DND-41 (cell line): ENCODE results near the gene DEFB129.
A peak's percentile ranks its signal among the peaks of the same experiment; 100 is the strongest.

Experiments
- ATAC-seq: fragments of 200-7000 bp; cut with Tn5 transposase; 3 replicates; pipeline ENCODE4 v1.9.1; 2021; ENCODE audit warnings: low read depth; ENCODE audit not compliant: insufficient read depth
- DNase-seq: peaks from one replicate; pipeline ENCODE4 v3.0.0-alpha.2; 2020
- H2AFZ ChIP-seq: 2 replicates; pipeline ENCODE4 v1.6.0; 2012; ENCODE audit warnings: low read depth, low read length
- H3K27ac ChIP-seq: 2 replicates; pipeline ENCODE4 v1.5.1; 2012; ENCODE audit warnings: low read length, inconsistent platforms
- H3K27me3 ChIP-seq: fragments of 200-600 bp; sonication (generic); 2 replicates; pipeline ENCODE4 v1.6.0; 2012; ENCODE audit warnings: low read length, mild to moderate bottlenecking, inconsistent platforms; ENCODE audit not compliant: insufficient read depth, poor library complexity
- H3K36me3 ChIP-seq: 2 replicates; pipeline ENCODE4 v1.5.1; 2012; ENCODE audit warnings: low read length, inconsistent platforms; ENCODE audit not compliant: insufficient read depth
- H3K4me1 ChIP-seq: 2 replicates; pipeline ENCODE4 v1.5.1; 2012; ENCODE audit warnings: mild to moderate bottlenecking, low read length; ENCODE audit not compliant: insufficient read depth
- H3K4me2 ChIP-seq: 2 replicates; pipeline ENCODE4 v1.6.0; 2012; ENCODE audit warnings: mild to moderate bottlenecking, moderate library complexity, low read length, inconsistent platforms; ENCODE audit not compliant: insufficient read depth
- H3K4me3 ChIP-seq, 2 experiments: fragments of 200-600 bp in 1 of 2; shearing (Covaris generic) in 1 of 2; 2 replicates each; pipeline ENCODE4 v1.5.1; 2012 to 2016; ENCODE audit warnings: inconsistent platforms in 2 of 2, low read length in 2 of 2, mild to moderate bottlenecking in 2 of 2, low read depth in 1 of 2, moderate library complexity in 1 of 2
- H3K79me2 ChIP-seq: 2 replicates; pipeline ENCODE4 v1.6.0; 2012; ENCODE audit warnings: low read length, inconsistent platforms; ENCODE audit not compliant: insufficient read depth
- H3K9ac ChIP-seq: 2 replicates; pipeline ENCODE4 v1.6.0; 2012; ENCODE audit warnings: low read depth, mild to moderate bottlenecking, inconsistent platforms, low read length, moderate library complexity
- H3K9me3 ChIP-seq: 2 replicates; pipeline ENCODE4 v1.5.1; 2012; ENCODE audit warnings: low read length, moderate library complexity, mild to moderate bottlenecking, inconsistent platforms; ENCODE audit not compliant: insufficient read depth, severe bottlenecking
- H4K20me1 ChIP-seq: 2 replicates; pipeline ENCODE4 v1.6.0; 2012; ENCODE audit warnings: low read length; ENCODE audit not compliant: insufficient read depth
- EZH2 ChIP-seq: IDR thresholded peaks from 3 replicates; pipeline ENCODE4 v1.6.1; 2012; ENCODE audit warnings: borderline replicate concordance, low read depth, mild to moderate bottlenecking, moderate library complexity, low read length, inconsistent platforms; ENCODE audit not compliant: severe bottlenecking
- TF ChIP-seq, protein P1 (sequence below): IDR thresholded peaks from 2 replicates; pipeline ENCODE4 v1.5.1; 2012; ENCODE audit warnings: borderline replicate concordance, low read length, moderate library complexity, mild to moderate bottlenecking; ENCODE audit not compliant: poor library complexity, severe bottlenecking; ENCODE audit errors: extremely low read depth

The DEFB129 gene

GRCh38 chr20:258269-258858, 31.3 kb downstream of the DEFB129 start:
- TF ChIP-seq, protein P1, sequence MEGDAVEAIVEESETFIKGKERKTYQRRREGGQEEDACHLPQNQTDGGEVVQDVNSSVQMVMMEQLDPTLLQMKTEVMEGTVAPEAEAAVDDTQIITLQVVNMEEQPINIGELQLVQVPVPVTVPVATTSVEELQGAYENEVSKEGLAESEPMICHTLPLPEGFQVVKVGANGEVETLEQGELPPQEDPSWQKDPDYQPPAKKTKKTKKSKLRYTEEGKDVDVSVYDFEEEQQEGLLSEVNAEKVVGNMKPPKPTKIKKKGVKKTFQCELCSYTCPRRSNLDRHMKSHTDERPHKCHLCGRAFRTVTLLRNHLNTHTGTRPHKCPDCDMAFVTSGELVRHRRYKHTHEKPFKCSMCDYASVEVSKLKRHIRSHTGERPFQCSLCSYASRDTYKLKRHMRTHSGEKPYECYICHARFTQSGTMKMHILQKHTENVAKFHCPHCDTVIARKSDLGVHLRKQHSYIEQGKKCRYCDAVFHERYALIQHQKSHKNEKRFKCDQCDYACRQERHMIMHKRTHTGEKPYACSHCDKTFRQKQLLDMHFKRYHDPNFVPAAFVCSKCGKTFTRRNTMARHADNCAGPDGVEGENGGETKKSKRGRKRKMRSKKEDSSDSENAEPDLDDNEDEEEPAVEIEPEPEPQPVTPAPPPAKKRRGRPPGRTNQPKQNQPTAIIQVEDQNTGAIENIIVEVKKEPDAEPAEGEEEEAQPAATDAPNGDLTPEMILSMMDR: no peak
- no peak for TF ChIP-seq EZH2
- DNase-seq: no peak
- Histone ChIP-seq H3K4me3 (no peak overlapping the region), H3K79me2 (no peaks in the 10 kb centered on the region), H3K9me3 (no peaks in the 10 kb centered on the region), H3K4me2 (no peak overlapping the region), H4K20me1 (no peaks in the 10 kb centered on the region), H3K27ac (no peak overlapping the region), H3K27me3 (peaks cover 11% of the 10 kb centered on the region), H3K9ac (no peak overlapping the region), H3K36me3 (no peaks in the 10 kb centered on the region), H2AFZ (no peak overlapping the region), H3K4me1 (no peaks in the 10 kb centered on the region)
- no peak for ATAC-seq

- TF ChIP-seq, protein P1: peak; percentile 15
- no peak for TF ChIP-seq EZH2
- Histone ChIP-seq H3K27ac (no peak overlapping the region), H3K9me3 (no peaks in the 10 kb centered on the region), H3K4me3 (no peak overlapping the region), H3K4me1 (no peaks in the 10 kb centered on the region), H3K9ac (no peak overlapping the region), H3K4me2 (no peak overlapping the region), H3K27me3 (peaks cover 12% of the 10 kb centered on the region), H3K79me2 (no peaks in the 10 kb centered on the region), H2AFZ (no peak overlapping the region), H4K20me1 (no peaks in the 10 kb centered on the region), H3K36me3 (no peaks in the 10 kb centered on the region)
- no peak for DNase-seq
- 0 out of 3 replicates have a peak, but pooled peaks have one; percentile 39 for ATAC-seq
These were observed 31.9 kb downstream of the DEFB129 start for GRCh38 chr20:258963-259362.

DNA sequence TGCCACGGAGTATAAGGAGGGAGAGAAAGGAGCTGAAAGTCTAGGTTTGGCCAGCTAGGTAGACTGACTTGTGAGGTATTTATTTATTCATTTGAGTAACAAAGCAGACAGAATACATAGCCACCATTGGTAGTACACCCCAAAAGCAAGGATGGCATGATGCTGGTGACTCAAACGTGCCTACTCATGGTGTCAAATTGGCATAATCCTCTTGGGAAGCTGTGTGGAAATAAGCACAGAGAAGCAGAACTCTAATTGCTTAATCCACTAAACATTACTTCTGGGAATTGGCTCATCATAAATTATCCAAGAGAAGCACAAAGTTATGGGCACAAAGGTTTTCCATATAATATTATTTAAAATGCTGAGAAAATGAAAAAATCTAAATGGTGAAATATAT, 32.9 kb downstream of the DEFB129 start:
- no peak overlapping the region for H2AFZ ChIP-seq
- no peaks in the 10 kb centered on the region for H3K9me3 ChIP-seq
- no peaks in the 10 kb centered on the region for H4K20me1 ChIP-seq
- no peaks in the 10 kb centered on the region for H3K79me2 ChIP-seq
- H3K4me2 ChIP-seq: no peak overlapping the region
- H3K4me3 ChIP-seq: no peak overlapping the region
- no peaks in the 10 kb centered on the region for H3K36me3 ChIP-seq
- H3K9ac ChIP-seq: no peak overlapping the region
- H3K4me1 ChIP-seq: no peaks in the 10 kb centered on the region
- no peak for ATAC-seq
- TF ChIP-seq, protein P1: no peak
- TF ChIP-seq EZH2: no peak
- peaks cover 12% of the 10 kb centered on the region for H3K27me3 ChIP-seq
- no peak overlapping the region for H3K27ac ChIP-seq
- no peak for DNase-seq

DNA sequence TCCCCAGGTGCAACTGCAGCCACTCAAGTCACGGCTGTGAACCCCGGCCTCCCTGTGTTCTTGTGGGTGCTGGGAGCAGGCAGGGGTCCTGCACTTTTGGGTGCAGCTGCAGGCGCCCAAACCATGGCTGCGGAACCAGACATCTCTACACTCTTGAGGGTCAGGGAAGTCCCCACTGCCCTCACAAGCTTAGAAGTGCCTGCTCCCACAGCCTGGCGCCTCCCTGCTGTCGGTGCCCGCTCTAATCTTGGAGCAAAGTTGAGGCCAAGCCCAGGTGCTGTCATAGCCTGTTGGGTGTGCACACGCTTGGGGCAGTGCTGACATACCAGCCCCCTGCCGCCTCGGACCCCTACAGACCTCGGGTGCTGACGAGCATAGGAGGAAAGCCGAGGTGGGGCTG, 36.6 kb downstream of the DEFB129 start:
- Histone ChIP-seq H3K4me3 (no peak overlapping the region), H2AFZ (no peak overlapping the region), H3K36me3 (no peaks in the 10 kb centered on the region), H3K9me3 (no peaks in the 10 kb centered on the region), H3K4me1 (peaks cover 13% of the 10 kb centered on the region), H3K4me2 (no peak overlapping the region), H3K27me3 (peaks cover 15% of the 10 kb centered on the region), H3K9ac (no peak overlapping the region), H4K20me1 (no peaks in the 10 kb centered on the region), H3K27ac (no peak overlapping the region), H3K79me2 (no peaks in the 10 kb centered on the region)
- TF ChIP-seq, protein P1: no peak
- no peak for TF ChIP-seq EZH2
- ATAC-seq: no peak
- no peak for DNase-seq
